Esophagus muscularis mucosa (tissue), 4 donors: ENCODE results near the gene MTRF1L. TPM values are rescaled to one million over a fixed set of nuclear protein-coding genes. Genes with fewer than 3 reads are reported as not detected.
A peak's percentile ranks its signal among the peaks of the same experiment; 100 is the strongest.
"Not testable (repeated sequence)": the region's sequence is repeated elsewhere in the genome, so short reads cannot be mapped to it uniquely, and the experiment has no call there.

Source experiments
- DNase-seq: peaks from one replicate; pipeline ENCODE4 v3.0.0-alpha.2; 2017; ENCODE audit errors: extremely low spot score
- H3K27ac ChIP-seq, 4 donors: fragments of 200-600 bp; sonication (generic); replicated peaks in 1 of 4; 1 replicate in 3 of 4; 2 replicates in 1 of 4; pipeline ENCODE4 v1.5.1; 2016 to 2019; ENCODE audit warnings: mild to moderate bottlenecking in 1 of 4
- H3K27me3 ChIP-seq, 4 donors: fragments of 200-600 bp; sonication (generic); one replicate each; pipeline versions ENCODE4 v1.5.1 to v1.6.0; 2016 to 2019
- H3K36me3 ChIP-seq, 4 donors: fragments of 200-600 bp; sonication (generic); one replicate each; pipeline ENCODE4 v1.5.1; 2016 to 2019
- H3K4me1 ChIP-seq, 4 donors: fragments of 200-600 bp; sonication (generic); one replicate each; pipeline ENCODE4 v1.5.1; 2016 to 2019
- H3K4me3 ChIP-seq, 4 donors: fragments of 200-600 bp; sonication (generic); 1 replicate in 2 of 4; 2 replicates in 2 of 4; pipeline ENCODE4 v1.5.1; 2016 to 2019; ENCODE audit warnings: mild to moderate bottlenecking in 4 of 4, moderate library complexity in 1 of 4
- H3K9me3 ChIP-seq, 4 donors: fragments of 200-600 bp; sonication (generic); 1 replicate in 3 of 4; 2 replicates in 1 of 4; pipeline ENCODE4 v1.5.1; 2016 to 2019
- EP300 ChIP-seq: sonication (generic); formaldehyde crosslinking; IDR thresholded peaks from one replicate; pipeline ENCODE4 v1.6.1; 2017; ENCODE audit warnings: antibody characterized with exemption
- POLR2A ChIP-seq: fragments of 450-650 bp; IDR thresholded peaks from one replicate; pipeline ENCODE4 v1.6.1; 2017; ENCODE audit warnings: antibody characterized with exemption, moderate library complexity, mild to moderate bottlenecking, low read depth
- POLR2AphosphoS5 ChIP-seq, 2 donors: sonication (generic); formaldehyde crosslinking; IDR thresholded peaks; one replicate each; pipeline ENCODE4 v1.6.1; 2017; ENCODE audit warnings: antibody characterized with exemption in 2 of 2
- WGBS: methylation state at CpG from one replicate; pipeline ENCODE4 v1.1.5; 2018; 5-methylcytosine and 5-hydroxymethylcytosine counted together
- intact Hi-C: fragments of 100-400 bp; cut with DNase I; formaldehyde crosslinking; loops from one replicate; pipeline ENCODE4 v1.15.1; 2023
- total RNA-seq, 4 donors: library from RNA; depleted of rRNA; stranded (reverse); fragments of >200 nt; gene quantifications; one replicate each; pipeline versions ENCODE4 v1.1.0 to v1.2.1, GENCODE V29; 2016
- TF ChIP-seq, protein P1 (sequence below), 3 experiments: fragments of 200-600 bp in 2 of 3; fragments of 450-650 bp in 1 of 3; sonication (generic) in 2 of 3; IDR thresholded peaks; one replicate each; pipeline ENCODE4 v1.5.1; 2017 to 2019; ENCODE audit warnings: antibody characterized with exemption in 3 of 3, mild to moderate bottlenecking in 2 of 3, moderate library complexity in 1 of 3

MTRF1L gene
- total RNA-seq, 4 donors from 2014 or later, result 16.9 to 26.6 (median 21.1) TPM

DNA sequence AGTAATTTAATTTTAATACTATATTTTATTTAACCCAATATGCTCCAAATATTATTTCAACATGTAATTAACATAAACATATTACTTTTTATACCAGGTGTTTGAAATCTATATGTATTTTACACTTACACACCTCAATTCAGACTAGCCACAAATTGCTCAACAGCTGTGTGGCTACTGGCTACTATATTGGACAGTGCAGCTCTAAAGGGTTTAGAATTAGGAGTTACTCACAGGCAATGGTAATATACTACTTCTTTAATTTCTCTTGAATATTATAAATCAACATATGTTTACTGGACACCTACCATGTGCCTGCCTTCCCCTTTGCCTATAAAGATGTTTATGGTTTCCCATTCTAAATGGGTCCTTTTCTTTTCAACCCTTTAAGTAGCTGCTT is 2.3 kb downstream of the MTRF1L start:
- Histone ChIP-seq H3K36me3 (peaks cover 0 to 28% (median 19%) of the 10 kb centered on the region in 4 donors), H3K4me3 (no peak overlapping the region), H3K9me3 (no peaks in the 10 kb centered on the region), H3K4me1 (peaks cover 29 to 43% (median 39%) of the 10 kb centered on the region in 4 donors), H3K27ac (peak overlapping the region in 1 of 4 donors; percentile 90), H3K27me3 (no peaks in the 10 kb centered on the region)
- DNase-seq, result no peak
- no peak for TF ChIP-seq EP300
- intact Hi-C loops, result no loop called here

GRCh38 chr6:152999538-152999937 is 3.0 kb downstream of the MTRF1L start:
- peaks cover 29 to 43% (median 39%) of the 10 kb centered on the region in 4 donors for H3K4me1 ChIP-seq
- DNase-seq, H3K27me3 ChIP-seq, H3K27ac ChIP-seq, H3K4me3 ChIP-seq, intact Hi-C loops, H3K9me3 ChIP-seq: not testable (repeated sequence)
- H3K36me3 ChIP-seq, result peaks cover 0 to 35% (median 20%) of the 10 kb centered on the region in 4 donors
- 62% methylated on average over 2 of the region's 2 CpGs for WGBS

GRCh38 chr6:152993847-152994246 is 8.7 kb downstream of the MTRF1L start:
- intact Hi-C loops, result no loop called here
- Histone ChIP-seq H3K4me3 (no peak overlapping the region), H3K9me3 (no peaks in the 10 kb centered on the region), H3K4me1 (peaks cover 0 to 5% (median under 1%) of the 10 kb centered on the region in 4 donors), H3K36me3 (peaks cover 10 to 84% (median 63%) of the 10 kb centered on the region in 4 donors), H3K27ac (no peak overlapping the region), H3K27me3 (no peaks in the 10 kb centered on the region)
- no peak for DNase-seq
- no peak for TF ChIP-seq POLR2A
- TF ChIP-seq, protein P1, sequence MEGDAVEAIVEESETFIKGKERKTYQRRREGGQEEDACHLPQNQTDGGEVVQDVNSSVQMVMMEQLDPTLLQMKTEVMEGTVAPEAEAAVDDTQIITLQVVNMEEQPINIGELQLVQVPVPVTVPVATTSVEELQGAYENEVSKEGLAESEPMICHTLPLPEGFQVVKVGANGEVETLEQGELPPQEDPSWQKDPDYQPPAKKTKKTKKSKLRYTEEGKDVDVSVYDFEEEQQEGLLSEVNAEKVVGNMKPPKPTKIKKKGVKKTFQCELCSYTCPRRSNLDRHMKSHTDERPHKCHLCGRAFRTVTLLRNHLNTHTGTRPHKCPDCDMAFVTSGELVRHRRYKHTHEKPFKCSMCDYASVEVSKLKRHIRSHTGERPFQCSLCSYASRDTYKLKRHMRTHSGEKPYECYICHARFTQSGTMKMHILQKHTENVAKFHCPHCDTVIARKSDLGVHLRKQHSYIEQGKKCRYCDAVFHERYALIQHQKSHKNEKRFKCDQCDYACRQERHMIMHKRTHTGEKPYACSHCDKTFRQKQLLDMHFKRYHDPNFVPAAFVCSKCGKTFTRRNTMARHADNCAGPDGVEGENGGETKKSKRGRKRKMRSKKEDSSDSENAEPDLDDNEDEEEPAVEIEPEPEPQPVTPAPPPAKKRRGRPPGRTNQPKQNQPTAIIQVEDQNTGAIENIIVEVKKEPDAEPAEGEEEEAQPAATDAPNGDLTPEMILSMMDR (IDR thresholded peaks at IDR 0.05), result no peak
- no peak for TF ChIP-seq EP300
- TF ChIP-seq POLR2AphosphoS5 (IDR thresholded peaks at IDR 0.05), result no peak

- Histone ChIP-seq H3K9me3 (no peaks in the 10 kb centered on the region), H3K36me3 (peaks cover 10 to 84% (median 62%) of the 10 kb centered on the region in 4 donors)
Measured at GRCh38 chr6:152993431-152993830, 9.1 kb downstream of the MTRF1L start.

GRCh38 chr6:152986978-152987377 is 15.5 kb downstream of the MTRF1L start:
- 93% methylated on average over 2 of the region's 2 CpGs for WGBS

More at GRCh38 chr6:152993431-152993830, 9.1 kb downstream of the MTRF1L start:
- no peak for DNase-seq
- Histone ChIP-seq H3K27ac (no peak overlapping the region), H3K4me3 (no peak overlapping the region), H3K27me3 (no peaks in the 10 kb centered on the region), H3K4me1 (peaks cover 0 to 4% (median 0%) of the 10 kb centered on the region in 4 donors)
- intact Hi-C loops, result no loop called here
- TF ChIP-seq EP300 (no peak), POLR2AphosphoS5 (IDR thresholded peaks at IDR 0.05) (no peak), POLR2A (no peak)
- TF ChIP-seq, protein P1 (IDR thresholded peaks at IDR 0.05), result no peak

DNA sequence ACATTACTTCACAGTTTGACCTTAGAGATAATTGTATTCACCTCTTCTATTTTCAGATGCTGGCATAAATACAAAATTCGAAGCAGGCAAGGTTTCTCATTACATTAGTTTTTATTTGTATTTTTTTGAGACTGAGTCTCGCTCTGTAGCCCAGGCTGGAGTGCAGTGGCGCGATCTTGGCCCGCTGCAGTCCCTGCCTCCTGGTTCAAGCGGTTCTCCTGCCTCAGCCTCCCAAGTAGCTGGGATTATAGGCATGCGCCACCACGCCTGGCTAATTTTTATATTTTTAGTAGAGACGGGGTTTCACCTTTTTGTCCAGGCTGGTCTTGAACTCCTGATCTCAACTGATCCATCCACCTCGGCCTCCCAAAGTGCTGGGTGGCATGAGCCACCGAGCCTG is 17.2 kb downstream of the MTRF1L start:
- H3K27me3 ChIP-seq, intact Hi-C loops, H3K9me3 ChIP-seq, H3K4me3 ChIP-seq, DNase-seq: not testable (repeated sequence)
- Histone ChIP-seq H3K27ac (peak overlapping the region; percentile 90 to 96 (median 94)), H3K4me1 (peaks cover 18 to 36% (median 25%) of the 10 kb centered on the region in 4 donors), H3K36me3 (peaks cover 3 to 19% (median 5%) of the 10 kb centered on the region in 4 donors)
- 90% methylated on average over 11 of the region's 11 CpGs for WGBS

More at GRCh38 chr6:152986978-152987377, 15.5 kb downstream of the MTRF1L start:
- Histone ChIP-seq H3K9me3 (no peaks in the 10 kb centered on the region), H3K27me3 (no peaks in the 10 kb centered on the region), H3K27ac (peak overlapping the region in 1 of 4 donors; percentile 95), H3K4me3 (no peak overlapping the region), H3K4me1 (peaks cover 17 to 24% (median 22%) of the 10 kb centered on the region in 4 donors), H3K36me3 (peaks cover 10 to 36% (median 18%) of the 10 kb centered on the region in 4 donors)
- DNase-seq, result no peak
- intact Hi-C loops, result no loop called here
- TF ChIP-seq, protein P1 (IDR thresholded peaks at IDR 0.05), result no peak
- TF ChIP-seq POLR2AphosphoS5 (IDR thresholded peaks at IDR 0.05) (no peak), POLR2A (no peak), EP300 (no peak)
